PFSK-1 (cell line): Measurements from ENCODE around the gene FAM3A.

Experiments used
- POLR2AphosphoS5 ChIP-seq: IDR thresholded peaks from 2 replicates; pipeline ENCODE4 v1.6.1; 2012; ENCODE audit warnings: low read depth, mild to moderate bottlenecking, control low read depth, low read length, moderate library complexity
- REST ChIP-seq, 2 experiments: IDR thresholded peaks; 2 replicates each; pipeline versions ENCODE4 v1.6.1 to v1.8.0; 2011 to 2012; ENCODE audit warnings: low read depth in 2 of 2, low read length in 2 of 2, control low read depth in 1 of 2, inconsistent platforms in 1 of 2, mild to moderate bottlenecking in 1 of 2, moderate library complexity in 1 of 2; ENCODE audit not compliant: insufficient read depth in 1 of 2
- TAF1 ChIP-seq: IDR thresholded peaks from 2 replicates; pipeline ENCODE4 v1.6.1; 2012; ENCODE audit warnings: low read length, control low read depth, borderline replicate concordance; ENCODE audit not compliant: insufficient read depth

DNA sequence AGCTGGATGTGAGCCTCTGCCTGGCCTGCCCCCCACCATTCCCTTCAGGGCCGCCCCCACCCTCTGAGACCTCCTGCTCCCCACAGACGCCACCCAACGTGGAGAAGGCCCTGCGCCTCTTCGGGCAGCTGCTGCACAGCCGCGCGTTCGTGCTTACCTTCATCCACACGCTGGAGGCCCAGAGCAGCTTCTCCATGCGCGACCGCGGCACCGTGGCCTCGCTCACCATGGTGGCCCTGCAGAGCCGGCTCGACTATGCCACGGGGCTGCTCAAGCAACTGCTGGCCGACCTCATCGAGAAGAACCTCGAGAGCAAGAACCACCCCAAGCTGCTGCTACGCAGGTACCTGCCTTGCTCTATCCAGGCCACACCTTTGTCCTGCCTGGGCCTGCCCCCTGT is 47.8 kb downstream of the FAM3A start:
- TF ChIP-seq POLR2AphosphoS5 (no peak), TAF1 (no peak), REST (IDR thresholded peaks at IDR 0.05; ENCODE audit: insufficient read depth in 1 of 2, low read depth in 2 of 2, low read length in 2 of 2) (no peak)
